Measurements from ENCODE around the gene PTMA.

Gene PTMA

GRCh38 chr2:231727621-231728020 lies 19.3 kb downstream of the PTMA start:
- TF ChIP-seq ESRRG (CRISPR knock-in tag; IDR thresholded peaks at IDR 0.05) (no peak), OSR1 (CRISPR knock-in tag; IDR thresholded peaks at IDR 0.05) (no peak)

GRCh38 chr2:231732604-231733003 lies 24.3 kb downstream of the PTMA start:
- no peak for TF ChIP-seq POU6F1 (CRISPR knock-in tag; IDR thresholded peaks at IDR 0.05; ENCODE audit: borderline replicate concordance, low read depth)
- TF ChIP-seq ARNTL (CRISPR knock-in tag; IDR thresholded peaks at IDR 0.05; ENCODE audit: borderline replicate concordance, low read depth) = no peak
- TF ChIP-seq RARB (CRISPR knock-in tag; IDR thresholded peaks at IDR 0.05) = no peak
- no peak for TF ChIP-seq TSHZ2 (CRISPR knock-in tag; IDR thresholded peaks at IDR 0.05)
- no peak for TF ChIP-seq PPARA (CRISPR knock-in tag; IDR thresholded peaks at IDR 0.05; ENCODE audit: borderline replicate concordance)
- TF ChIP-seq ISL1 (CRISPR knock-in tag; IDR thresholded peaks at IDR 0.05) = no peak
- no peak for TF ChIP-seq ESRRG (CRISPR knock-in tag; IDR thresholded peaks at IDR 0.05)
- TF ChIP-seq ZFP3 (CRISPR knock-in tag; IDR thresholded peaks at IDR 0.05) = no peak
- TF ChIP-seq PATZ1 (CRISPR knock-in tag; IDR thresholded peaks at IDR 0.05; ENCODE audit: borderline replicate concordance) = no peak
- no peak for TF ChIP-seq BACH2 (CRISPR knock-in tag; IDR thresholded peaks at IDR 0.05; ENCODE audit: borderline replicate concordance)
- no peak for TF ChIP-seq OSR1 (CRISPR knock-in tag; IDR thresholded peaks at IDR 0.05)
- TF ChIP-seq GLIS3 (CRISPR knock-in tag; IDR thresholded peaks at IDR 0.05) = no peak
- TF ChIP-seq ZNF565 (CRISPR knock-in tag; conservative IDR thresholded peaks at IDR 0.05; ENCODE audit: low read depth) = no peak
- no peak for TF ChIP-seq TCF4 (CRISPR knock-in tag; IDR thresholded peaks at IDR 0.05; ENCODE audit: borderline replicate concordance)
- TF ChIP-seq ZNF70 (CRISPR knock-in tag; IDR thresholded peaks at IDR 0.05) = no peak
- no peak for TF ChIP-seq TOX (CRISPR knock-in tag; IDR thresholded peaks at IDR 0.05; ENCODE audit: borderline replicate concordance)
- no peak for TF ChIP-seq SNAI2 (CRISPR knock-in tag; IDR thresholded peaks at IDR 0.05)
- ATAC-seq = no peak

More at GRCh38 chr2:231727621-231728020, 19.3 kb downstream of the PTMA start:
- no peak for ATAC-seq

GRCh38 chr2:231737761-231738160 lies 29.4 kb downstream of the PTMA start:
- no peak for ATAC-seq
- no peak for TF ChIP-seq CSDC2 (CRISPR knock-in tag; IDR thresholded peaks at IDR 0.05)
- TF ChIP-seq ZC3H10 (CRISPR knock-in tag; IDR thresholded peaks at IDR 0.05) = no peak
- no peak for TF ChIP-seq ZFP30 (CRISPR knock-in tag; IDR thresholded peaks at IDR 0.05)
- TF ChIP-seq CSRNP3 (CRISPR knock-in tag; IDR thresholded peaks at IDR 0.05) = no peak
- TF ChIP-seq ARNTL (CRISPR knock-in tag; IDR thresholded peaks at IDR 0.05; ENCODE audit: borderline replicate concordance, low read depth) = no peak
- TF ChIP-seq ZNF70 (CRISPR knock-in tag; IDR thresholded peaks at IDR 0.05) = no peak
- TF ChIP-seq ZNF565 (CRISPR knock-in tag; conservative IDR thresholded peaks at IDR 0.05; ENCODE audit: low read depth) = no peak
- no peak for TF ChIP-seq TCF4 (CRISPR knock-in tag; IDR thresholded peaks at IDR 0.05; ENCODE audit: borderline replicate concordance)
- TF ChIP-seq SNAI2 (CRISPR knock-in tag; IDR thresholded peaks at IDR 0.05) = no peak
- no peak for TF ChIP-seq ZFP3 (CRISPR knock-in tag; IDR thresholded peaks at IDR 0.05)
- TF ChIP-seq BACH2 (CRISPR knock-in tag; IDR thresholded peaks at IDR 0.05; ENCODE audit: borderline replicate concordance) = no peak
